GM19395 (cell line): ENCODE data around the gene CYP4F8.
"Not testable (repeated sequence)": the region's sequence is repeated elsewhere in the genome, so short reads cannot be mapped to it uniquely, and the experiment has no call there.

Experiments used
- ATAC-seq: cut with Tn5 transposase; IDR thresholded peaks from one replicate; pipeline ENCODE4 v1.9.1; 2021; ENCODE audit warnings: mild to moderate bottlenecking, moderate library complexity; ENCODE audit not compliant: unreplicated experiment

Gene CYP4F8, protein sequence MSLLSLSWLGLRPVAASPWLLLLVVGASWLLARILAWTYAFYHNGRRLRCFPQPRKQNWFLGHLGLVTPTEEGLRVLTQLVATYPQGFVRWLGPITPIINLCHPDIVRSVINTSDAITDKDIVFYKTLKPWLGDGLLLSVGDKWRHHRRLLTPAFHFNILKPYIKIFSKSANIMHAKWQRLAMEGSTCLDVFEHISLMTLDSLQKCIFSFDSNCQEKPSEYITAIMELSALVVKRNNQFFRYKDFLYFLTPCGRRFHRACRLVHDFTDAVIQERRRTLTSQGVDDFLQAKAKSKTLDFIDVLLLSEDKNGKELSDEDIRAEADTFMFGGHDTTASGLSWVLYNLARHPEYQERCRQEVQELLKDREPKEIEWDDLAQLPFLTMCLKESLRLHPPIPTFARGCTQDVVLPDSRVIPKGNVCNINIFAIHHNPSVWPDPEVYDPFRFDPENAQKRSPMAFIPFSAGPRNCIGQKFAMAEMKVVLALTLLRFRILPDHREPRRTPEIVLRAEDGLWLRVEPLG

DNA sequence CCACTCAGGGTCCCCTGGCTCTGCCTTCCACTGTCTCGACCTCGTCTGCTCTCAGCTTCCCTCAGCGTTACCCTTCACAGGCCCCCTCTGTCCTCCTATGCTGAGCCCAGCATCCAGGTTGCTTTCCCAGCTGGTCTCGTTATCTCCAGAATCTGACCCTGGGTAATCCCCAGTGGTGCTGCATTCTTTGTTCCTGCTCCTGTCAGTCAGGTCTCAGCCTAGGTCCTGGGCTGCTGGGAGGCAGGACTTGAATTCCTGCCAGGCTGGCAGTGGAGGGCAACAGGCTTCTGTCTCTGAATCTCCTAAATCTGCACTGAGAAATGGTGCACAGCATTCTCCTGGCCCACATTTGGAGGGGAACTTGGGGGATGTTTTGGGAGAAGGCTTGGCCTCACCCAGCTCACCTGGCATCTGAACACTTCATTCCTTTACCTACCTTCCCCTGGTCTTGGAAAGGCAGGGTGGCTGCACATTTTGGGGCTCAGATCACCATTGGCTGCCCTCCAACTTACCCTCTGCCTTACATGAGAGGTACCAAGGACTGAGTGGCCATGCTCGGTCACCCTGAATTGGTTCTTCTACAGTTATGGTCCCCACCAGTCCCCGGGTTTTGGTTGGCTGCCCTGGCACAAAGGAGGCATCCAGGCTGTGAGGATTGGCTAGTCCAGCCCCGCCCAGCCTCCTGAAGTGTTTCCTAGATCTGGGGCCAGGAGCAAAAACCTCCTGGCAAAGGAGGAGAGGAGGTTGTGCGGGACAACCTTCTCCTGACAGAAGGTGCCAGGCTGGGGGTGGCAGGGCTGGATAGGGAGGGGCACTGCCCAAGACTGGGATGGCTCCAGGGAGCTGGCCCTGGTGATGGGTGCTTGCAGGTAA lies at the start of gene CYP4F8:
Gene CYP4F8, plus strand, starts transcription at position 712 of the 873 bp plus-strand sequence. CDS start 399 bp downstream, outside the sequence.
- no peak for ATAC-seq

DNA sequence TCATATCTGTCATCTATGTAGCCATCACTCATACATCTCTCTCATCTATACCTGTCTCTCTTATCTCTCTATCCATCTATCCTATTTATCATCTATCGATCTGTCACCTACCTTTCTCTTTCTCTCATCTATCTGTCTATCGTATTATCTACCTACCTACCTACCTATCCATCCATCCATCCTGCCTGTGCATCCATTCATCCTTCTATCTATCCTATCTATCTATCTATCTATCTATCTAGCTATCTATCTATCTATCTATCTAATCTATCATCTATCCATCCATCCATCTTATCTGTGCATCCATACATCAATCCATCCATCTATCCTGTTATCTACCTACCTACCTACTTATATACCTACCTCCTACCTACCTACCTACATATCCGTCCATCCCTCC lies 44.6 kb upstream of the CYP4F8 start:
- no peak for ATAC-seq

DNA sequence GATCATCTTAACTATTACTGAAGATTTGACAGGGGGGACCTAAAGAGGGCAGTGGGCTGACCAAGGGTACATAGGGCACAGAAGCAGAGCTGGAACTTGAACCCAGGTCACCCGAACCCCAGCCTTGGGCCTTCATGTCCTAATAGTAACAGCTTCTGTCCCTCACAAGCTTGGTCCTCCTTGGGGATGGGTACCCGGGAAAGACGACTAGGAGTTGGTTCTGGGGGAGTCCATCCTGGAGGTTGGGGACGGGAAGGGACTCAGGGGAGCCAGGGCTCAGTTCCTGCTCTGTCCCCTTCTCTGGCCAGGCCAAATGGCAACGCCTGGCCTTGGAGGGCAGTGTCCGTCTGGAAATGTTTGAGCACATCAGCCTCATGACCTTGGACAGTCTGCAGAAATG lies 39.6 kb upstream of the CYP4F8 start:
- no peak for ATAC-seq

DNA sequence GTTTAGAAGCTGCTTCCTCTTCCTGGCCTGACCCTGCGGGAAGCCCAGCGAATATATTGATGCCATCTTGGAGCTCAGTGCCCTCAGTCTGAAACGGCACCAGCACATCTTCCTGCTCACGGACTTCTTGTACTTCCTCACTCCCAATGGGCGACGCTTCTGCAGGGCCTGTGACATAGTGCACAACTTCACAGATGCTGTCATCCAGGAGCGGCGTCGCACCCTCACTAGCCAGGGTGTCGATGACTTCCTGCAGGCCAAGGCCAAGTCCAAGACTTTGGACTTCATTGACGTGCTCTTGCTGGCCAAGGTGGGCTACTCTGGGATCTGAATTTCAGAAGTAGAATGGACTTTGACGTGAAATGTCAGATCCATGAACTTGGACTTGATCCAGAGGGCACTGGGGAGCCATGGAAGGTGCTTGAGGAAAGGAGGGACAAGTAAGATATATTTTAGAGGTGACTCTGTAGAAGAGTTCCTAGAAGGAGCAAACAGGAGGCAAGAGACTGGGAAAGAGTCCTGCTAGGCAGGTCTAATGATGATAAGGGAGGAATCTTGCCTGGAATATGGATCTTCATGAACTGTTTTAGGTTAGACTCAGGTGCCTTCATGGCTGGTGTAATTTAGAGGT lies 38.4 kb upstream of the CYP4F8 start:
- no peak for ATAC-seq

DNA sequence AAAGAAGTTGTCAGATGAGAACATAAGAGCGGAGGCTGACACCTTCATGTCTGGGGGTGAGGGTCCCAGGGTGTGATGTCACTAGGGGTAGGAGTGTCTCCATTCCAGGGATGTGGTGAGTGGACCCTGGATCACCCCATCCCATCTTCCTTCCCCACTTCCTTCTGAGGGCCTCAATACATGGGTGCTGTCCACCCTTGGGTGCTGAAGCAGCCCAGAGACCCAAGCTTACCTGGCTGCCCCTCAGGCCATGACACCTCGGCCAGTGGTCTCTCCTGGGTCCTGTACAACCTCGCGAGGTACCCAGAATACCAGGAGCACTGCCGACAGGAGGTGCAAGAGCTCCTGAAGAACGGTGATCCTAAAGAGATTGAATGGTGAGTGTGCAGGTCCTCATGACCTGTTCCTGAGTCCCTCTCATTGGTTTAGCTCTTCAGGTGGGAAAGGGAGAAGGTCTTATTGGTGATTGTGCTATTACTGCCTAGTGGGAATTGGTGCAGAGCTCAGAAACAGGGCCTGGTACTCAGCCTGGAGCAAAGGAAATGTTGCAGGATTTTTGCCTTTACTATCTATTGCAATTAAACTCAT lies 37.7 kb upstream of the CYP4F8 start:
- ATAC-seq, result no peak

DNA sequence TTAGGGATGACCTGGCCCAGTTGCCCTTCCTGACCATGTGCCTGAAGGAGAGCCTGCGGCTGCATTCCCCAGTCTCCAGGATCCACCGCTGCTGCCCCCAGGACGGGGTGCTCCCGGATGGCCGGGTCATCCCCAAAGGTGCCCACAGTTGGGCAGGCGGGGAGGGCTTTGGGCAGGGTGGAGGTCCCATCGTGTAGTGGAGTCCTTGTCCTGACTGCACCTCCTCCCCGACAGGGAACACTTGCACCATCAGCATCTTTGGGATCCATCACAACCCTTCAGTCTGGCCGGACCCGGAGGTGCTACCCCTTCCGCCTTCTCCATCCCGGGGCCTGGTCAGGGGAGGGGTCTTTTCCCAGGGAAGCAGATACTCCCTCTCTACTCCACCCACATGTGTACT lies 31.7 kb upstream of the CYP4F8 start:
- no peak for ATAC-seq

DNA sequence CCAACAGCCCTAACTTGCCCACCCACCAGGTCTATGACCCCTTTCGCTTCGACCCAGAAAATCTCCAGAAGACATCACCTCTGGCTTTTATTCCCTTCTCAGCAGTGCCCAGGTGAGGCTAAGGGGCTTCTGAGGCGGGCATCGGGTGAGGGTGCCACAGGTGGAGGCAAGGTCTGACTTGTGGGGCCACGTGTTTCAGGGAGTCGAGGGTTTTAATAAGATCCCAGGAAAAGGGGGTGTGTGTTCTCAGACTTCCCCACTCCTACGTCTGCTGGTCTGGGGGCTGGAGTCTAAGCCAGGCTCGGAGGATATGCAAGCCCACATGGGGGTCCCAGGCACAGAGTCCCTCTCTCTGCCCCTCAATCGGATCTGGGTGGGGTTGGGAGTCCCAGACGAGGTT lies 30.9 kb upstream of the CYP4F8 start:
- no peak for ATAC-seq

DNA sequence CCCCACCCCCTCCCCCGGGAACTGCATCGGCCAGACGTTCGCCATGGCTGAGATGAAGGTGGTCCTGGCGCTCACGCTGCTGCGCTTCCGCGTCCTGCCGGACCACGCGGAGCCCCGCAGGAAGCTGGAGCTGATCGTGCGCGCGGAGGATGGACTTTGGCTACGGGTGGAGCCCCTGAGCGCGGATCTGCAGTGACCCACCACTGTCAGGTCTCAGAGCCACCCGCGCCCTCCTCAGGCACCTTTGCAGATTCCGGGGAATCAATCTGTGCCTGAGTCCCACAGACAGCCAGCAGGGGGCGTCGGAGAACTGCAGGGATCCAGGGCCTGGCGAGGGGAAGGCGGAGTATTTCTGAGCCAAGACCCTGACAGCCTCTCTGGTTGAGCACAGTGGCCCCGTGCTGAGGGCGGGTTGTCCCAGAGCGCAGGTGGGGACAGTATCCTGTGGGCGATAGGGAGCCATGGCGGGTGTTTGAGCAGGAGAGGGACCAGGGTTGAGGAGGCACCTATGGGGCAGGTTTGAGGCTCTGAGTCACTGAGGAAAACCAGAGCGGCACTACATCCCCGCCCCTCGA lies 30.4 kb upstream of the CYP4F8 start:
- no peak for ATAC-seq

DNA sequence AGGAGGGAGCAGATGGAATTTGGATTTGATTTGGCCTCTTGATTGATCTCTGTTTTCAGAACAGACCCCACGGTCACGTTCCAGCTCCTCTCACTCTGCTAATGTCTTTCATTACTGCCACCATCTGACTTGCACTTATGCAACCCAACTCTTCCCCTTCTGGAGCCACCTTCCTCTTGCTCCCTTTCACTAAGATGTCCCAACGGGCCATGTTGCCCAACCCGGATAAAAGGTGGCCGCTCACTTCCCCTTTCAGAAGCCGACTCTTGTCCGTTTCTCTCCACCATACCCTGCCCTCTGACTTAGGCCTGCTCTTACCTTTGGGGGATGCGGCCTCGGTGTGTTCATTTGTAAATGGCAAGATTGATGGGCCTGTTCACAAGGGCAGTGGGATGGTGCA lies 27.4 kb upstream of the CYP4F8 start:
- ATAC-seq, result no peak

DNA sequence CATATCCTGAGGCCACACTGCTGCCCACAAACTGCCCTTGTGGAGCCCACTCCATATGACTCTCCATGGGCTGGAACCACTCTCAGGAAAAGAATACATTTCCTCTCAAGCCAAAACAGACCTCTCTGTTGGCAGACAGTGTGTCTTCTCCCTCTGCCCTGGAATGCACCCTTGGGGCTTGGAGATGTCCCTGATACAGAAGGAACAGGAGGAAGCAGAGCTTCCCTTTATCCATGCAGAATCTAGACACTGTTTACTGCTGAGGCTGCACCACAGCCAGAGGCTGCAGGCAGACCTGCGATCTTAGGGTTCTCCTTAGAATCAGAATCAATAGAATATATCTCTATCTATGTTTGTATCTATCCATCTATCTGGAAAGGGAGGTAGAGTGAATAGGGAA lies 26.8 kb upstream of the CYP4F8 start:
- ATAC-seq, result no peak

DNA sequence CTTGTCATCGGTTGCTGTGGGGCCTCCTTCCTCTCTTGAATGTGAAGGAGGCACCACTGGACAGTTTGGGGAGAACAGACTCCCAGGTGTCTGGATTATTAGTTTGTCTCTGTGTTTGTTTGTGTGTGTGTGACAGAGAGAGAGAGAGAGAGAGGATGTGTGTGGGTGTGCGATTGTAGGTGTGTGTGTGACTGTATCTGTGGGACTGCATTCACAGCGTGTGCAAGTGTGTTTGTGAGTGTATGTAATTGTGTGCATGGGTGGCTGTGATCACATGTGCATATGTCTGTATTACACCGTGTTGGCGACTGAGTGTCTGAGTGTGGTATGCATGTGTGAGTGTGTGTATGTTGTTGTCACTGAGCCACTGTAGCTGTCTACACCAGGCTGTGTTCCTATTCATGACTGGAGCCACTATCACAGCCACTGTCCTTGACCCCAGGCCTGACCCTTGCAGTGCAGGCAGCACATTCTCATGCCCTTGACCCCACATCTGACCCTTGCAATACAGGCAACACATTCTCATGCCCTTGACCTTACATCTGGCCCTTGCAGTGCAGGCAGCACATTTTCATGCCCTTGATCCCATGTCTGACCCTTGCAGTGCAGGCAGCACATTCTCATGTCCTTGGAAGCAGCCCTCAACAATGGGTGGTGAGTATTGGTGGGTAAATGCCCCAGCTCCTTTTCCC lies 25.1 kb upstream of the CYP4F8 start:
- ATAC-seq, result no peak

DNA sequence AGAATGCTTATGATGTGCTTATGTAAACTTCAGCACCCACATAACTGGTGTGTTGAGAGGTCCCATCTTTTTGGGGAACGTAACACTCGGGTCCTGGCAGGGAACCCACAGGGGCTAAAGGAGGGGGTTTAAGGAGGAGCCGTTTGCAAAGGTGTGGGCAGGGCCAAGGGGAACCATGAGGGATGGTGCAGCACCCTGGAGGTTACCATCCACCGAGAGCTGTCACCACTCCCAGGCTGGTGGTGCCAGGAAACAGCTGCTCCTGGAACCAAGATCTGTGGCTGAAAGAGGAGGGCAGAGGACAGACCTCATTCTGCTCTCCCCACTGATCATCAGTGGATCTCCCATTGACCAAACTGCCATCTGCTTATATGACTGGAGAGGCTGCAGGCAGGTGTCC lies 23.2 kb upstream of the CYP4F8 start:
- no peak for ATAC-seq

DNA sequence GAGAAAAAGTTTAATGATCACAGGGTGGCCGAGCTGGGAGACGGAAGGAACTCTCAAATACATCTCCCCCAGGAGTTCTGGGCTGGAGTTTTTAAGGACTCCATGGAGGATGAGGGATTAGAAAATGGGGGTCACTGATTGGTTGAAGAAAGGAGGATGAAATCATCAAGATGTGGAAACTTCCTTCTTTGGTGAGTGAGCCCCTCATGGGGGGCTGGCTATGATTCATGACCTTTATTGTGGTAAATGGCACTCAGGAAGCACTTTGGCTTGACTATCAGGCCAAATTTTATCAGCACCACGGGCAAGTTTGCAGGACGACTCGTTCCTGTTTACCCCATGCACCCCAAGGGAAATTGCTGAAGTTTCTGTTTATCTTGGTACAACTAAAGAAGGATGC lies 22.5 kb upstream of the CYP4F8 start:
- ATAC-seq, result not testable (repeated sequence)

DNA sequence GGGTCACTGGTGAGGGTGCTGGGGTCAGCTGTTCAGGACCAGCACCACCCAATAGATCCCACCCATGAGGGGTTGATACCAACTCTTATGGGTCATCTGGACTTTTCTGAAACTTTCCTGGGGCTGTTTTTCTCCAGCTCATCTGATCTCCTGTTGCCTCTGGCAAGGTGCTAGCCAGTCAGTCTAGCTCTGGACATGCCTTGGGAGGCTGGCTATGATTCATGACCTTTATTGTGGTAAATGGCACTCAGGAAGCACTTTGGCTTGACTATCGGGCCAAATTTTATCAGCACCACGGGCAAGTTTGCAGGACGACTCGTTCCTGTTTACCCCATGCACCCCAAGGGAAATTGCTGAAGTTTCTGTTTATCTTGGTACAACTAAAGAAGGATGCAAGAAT lies 21.3 kb upstream of the CYP4F8 start:
- not testable (repeated sequence) for ATAC-seq

DNA sequence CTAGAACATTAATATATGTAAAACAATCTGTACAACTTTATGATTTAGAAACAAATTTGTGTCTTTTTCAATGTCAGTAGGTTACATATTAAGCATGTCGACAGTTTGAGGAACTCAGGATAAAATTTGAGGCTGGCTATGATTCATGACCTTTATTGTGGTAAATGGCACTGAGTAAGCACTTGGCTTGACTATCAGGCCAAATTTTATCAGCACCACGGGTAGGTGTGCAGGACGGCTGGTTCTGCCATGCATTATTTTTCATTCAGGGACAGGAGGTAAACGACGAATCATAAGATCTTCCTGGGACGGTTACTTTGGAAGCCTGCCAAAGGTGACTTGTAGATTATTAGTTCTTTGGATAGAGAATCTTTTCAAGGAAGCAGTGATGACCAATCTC lies 19.9 kb upstream of the CYP4F8 start:
- ATAC-seq, result no peak

DNA sequence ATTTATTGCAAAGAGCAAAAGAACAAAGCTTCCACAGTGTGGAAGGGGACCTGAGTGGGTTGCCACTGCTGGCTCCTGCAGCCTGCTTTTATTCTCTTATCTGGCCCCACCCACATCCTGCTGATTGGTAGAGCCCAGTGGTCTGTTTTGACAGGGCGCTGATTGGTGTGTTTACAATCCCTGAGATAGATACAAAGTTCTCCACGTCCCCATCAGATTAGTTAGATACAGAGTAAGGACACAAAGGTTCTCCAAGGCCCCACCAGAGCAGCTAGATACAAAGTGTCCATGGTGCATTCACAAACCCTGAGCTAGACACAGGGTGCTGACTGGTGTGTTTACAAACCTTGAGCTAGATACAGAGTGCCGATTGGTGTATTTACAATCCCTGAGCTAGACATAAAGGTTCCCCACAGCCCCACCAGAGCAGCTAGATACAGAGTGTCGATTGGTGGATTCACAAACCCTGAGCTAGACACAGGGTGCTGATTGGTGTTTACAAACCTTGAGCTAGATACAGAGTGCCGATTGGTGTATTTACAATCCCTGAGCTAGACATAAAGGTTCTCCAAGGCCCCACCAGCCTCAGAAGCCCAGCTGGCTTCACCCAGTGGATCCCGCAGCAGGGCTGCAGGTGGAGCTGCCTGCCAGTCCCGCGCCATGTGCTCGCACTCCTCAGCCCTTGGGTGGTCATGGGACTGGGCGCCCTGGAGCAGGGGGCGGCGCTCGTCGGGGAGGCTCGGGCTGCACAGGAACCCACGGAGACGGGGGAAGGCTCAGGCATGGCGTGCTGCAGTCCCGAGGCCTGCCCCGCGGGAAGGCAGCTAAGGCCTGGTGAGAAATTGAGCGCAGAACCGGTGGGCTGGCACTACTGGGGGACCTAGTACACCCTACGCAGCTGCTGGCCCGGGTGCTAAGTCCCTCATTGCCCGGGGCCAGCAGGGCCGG lies 6.8 kb upstream of the CYP4F8 start:
- not testable (repeated sequence) for ATAC-seq

DNA sequence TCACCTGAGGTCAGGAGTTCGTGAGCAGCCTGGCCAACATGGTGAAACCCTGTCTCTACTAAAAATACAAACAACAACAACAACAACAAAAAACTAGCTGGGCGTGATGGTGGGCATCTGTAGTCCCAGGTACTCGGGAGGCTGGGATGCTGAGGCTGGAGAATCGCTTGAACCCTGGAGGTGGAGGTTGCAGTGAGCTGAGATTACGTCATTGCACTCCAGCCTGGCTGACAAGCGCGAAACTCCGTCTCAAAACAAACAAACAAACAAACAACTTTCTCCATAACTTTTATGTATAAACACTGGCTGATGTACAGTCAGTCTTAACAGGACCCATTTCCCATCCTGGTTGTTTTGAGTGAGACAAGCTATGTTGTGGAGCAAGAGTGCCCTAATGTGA lies 5.8 kb upstream of the CYP4F8 start:
- no peak for ATAC-seq

DNA sequence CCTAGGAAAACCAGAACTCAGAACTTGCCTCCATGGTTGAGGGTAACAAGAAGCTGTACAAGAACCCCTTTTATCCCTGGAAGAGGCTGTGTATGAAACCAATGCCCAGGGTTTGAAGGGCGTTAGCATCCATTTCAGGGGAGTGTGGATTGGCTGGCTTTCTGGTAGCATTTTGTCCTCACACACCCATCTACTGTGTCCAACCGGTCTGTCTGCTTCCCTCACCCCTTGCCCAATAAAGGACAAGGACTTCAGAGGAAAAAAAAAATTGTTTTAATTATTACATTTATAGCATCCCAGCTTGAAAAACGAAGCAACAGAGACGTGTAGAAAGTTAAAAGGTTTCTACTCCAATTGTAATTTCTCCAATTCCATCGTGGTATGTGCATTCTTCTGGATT lies 2.7 kb upstream of the CYP4F8 start:
- no peak for ATAC-seq

DNA sequence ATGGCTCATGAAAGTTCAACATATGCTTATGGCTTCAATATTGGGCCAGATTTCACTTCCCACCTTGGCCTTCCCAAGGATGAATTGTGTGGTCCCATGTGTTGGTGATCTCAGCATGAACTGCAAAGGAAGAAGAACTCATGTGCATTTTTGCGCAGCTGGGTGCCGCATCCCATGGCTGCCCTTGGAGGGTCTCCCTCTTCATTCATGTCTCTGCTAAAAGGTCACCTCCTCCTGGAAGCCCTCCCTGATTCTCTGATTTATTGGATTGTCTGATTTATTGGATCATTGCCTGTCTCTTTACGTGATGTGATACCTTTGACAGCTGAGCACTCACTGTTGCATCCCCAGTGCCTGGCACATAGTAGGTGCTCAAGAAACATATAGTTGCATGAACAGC lies 1.7 kb upstream of the CYP4F8 start:
- ATAC-seq, result no peak
